HT1080 (cell line): ENCODE measurements around the gene RTN4RL1. TPM values are rescaled to one million over a fixed set of nuclear protein-coding genes. Genes with fewer than 3 reads are reported as not detected.

Experiments
- DNase-seq: peaks from one replicate; pipeline ENCODE4 v3.0.0-alpha.2; 2015; ENCODE audit warnings: low read depth
- total RNA-seq: library from RNA; depleted of rRNA; stranded (reverse); fragments of >200 nt; shearing (Covaris generic); gene quantifications from 2 replicates; pipeline ENCODE4 v1.2.3, GENCODE V29; 2014

The RTN4RL1 gene
- total RNA-seq, 1 experiment from 2014 or later: 5.6 TPM

DNA sequence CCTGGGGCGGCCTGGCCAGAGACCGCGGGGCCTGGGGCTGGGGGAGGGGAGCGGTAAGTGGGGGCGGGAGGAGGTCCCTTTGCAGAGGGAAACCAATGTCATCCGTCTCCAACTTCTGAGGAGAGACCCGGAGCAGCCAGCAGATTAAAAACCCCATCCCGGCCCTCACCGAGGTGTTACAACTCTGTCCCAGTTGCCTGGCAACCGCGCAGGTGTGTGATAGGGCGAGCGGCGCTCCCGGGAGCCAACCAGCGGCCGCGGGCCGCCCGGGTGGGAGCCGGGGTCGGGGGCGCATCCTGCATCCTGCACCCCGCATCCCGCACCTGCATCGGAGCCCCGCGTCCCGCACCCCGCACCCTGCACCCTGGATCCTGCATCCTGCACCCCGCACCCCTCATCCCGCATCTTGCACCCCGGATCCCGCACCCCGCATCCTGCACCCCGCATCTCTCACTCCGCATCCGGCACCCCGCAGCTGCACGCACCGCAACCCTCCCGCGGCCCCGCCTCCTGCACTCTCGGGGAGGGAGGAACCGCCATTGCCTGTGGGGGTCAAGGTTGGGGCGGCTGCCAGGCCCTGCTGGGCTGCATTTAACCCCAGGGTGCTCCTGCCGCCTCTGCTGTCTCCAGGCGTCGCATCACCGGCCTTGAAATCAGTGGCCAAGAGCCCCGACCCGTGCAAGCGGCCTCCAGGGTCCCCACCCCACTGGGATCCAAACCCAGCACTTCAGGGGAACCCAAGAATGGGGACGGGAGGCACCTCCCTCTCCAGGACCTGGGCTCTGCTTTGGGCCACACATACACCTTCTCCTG, 47.3 kb downstream of the RTN4RL1 start:
- DNase-seq: no peak

DNA sequence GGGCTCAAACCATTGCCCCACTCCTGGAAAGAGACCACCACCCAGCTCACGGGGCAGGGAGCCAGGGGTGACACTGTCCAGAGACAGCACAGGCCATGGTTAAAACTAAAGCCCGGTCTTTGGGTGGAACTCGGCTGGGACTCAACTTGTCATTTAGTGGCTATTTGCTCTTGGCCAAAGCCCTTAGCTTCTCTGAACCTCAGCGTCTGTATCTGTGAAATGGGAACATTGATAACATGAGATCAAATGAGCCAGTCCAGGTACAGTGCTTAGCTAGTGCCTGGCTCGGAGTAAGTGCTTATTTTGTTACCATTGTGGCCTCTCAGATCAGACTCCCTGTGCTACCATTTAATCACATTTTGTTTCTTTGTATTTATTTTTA, 48.5 kb downstream of the RTN4RL1 start:
- no peak for DNase-seq

DNA sequence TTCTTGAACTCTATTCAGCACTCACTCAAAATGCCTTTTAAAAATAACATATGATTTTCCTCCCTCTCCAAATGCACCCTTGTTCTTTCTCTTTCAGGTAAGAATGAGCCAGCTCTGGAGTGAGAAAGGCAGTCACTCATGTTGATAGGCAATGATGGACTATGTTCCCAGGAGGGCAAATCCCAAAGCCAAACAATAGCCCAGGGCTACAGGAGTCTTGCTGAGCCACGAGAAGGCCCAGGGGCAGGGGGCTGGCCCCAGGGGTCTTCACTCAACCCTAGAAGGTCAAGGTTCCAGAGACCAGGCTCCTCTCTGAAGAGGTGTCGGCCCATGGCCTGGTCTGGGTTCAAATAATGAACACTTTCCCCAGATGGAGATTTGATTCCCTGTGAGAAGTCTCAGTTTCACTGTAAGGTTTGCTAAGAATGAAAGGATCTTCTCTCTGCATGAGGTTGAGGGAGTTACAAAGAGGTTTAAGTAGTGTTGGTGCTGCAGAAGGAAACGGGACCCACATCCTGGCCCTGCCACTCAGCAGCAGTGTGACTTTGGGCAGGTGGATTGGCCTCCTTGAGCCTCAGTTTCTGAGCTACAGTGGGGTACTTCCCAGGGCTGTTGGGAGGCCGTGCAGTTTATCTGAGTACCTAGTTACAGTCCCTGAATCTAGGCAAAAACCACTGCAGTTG, 49.0 kb downstream of the RTN4RL1 start:
- no peak for DNase-seq

DNA sequence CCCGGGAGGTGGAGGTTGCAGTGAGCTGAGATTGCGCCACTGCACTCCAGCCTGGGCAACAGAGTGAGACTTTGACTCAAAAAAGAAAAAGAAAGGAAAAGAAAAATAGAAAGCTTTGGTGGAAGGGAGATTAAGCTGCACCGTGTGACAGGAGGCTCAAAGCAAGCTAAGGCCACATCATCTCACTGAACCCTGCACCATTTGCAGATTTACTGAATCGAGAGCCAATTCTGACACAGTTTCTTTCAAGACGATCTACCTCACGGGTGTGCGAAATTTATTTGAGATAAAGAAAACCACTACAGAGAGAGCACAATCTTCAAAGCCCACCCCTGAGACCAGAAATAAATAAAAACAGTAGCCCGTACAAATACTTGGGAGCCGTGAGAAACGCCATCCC, 49.6 kb downstream of the RTN4RL1 start:
- no peak for DNase-seq

DNA sequence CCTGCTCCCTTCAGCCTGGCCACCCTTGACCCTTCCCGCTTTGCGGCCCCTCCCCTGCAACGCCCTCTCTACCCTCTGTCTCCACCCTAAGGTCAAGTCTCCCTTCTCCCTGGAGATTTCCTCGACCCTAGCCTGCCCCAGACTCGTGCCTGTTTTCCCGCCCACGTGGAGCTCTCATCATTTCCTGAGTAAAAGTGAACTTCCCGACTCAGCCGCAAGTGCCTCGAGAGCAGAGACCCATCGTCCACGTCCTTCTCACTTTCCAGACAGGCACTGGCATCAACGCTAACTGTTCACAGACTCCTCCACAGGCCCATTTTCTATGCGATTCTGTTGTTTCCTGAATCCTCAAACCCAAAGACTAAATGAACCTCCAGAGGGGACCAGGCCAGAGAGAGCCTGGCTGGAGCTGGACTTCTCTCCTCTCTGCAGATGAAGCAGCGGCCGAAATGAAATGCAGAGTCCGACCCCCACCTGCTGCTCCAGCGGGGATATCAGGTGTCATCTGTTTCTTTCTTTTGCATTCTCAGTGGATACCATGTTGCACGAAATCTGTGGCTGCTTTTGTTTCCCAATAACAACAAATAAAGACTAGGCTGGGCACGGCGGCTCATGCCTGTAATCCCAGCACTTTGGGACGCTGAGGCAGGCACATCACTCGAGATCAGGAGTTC, 52.5 kb downstream of the RTN4RL1 start:
- DNase-seq: no peak

DNA sequence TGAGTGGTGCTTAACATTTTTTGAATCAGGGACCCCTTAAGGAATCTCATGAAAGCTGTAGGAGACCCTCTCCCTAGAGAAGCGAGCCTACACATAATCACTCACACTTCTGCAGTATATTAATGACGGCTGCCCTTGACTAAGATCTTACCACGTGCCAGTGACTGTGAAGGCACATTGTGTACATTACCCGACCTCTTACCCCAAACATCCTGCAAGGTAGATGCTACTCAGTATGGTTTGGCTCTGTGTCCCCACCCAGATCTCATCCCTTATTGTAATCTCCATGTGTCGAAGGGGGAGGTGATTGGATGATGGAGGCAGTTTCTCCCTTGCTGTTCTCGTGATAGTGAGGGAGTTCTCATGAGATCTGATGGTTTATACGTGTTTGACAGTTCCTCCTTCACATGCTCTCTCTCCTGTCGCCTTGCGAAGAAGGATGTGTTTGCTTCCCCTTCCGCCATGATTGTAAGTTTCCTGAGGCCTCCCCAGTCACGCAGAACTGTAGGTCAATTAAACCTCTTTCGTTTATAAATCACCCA, 54.2 kb downstream of the RTN4RL1 start:
- DNase-seq: peak; percentile 27

DNA sequence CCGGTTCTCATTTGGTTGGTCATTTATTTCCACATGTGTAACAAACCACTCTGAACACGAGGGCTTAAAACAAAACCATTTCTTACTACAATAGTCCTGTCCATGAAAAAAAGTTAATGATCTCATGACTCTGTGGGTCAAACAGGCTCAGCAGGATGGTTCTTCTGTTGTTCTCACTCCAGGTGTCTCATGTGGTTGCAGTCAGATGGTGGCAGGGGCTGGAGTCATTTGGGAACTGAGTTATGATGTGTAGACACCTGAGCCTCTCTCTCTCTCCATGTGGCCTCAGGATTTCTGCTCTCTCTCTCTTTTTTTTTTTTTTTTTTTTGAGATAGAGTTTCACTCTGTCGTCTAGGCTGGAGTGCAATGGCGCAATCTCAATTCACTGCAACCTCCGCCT, 55.4 kb downstream of the RTN4RL1 start:
- no peak for DNase-seq

DNA sequence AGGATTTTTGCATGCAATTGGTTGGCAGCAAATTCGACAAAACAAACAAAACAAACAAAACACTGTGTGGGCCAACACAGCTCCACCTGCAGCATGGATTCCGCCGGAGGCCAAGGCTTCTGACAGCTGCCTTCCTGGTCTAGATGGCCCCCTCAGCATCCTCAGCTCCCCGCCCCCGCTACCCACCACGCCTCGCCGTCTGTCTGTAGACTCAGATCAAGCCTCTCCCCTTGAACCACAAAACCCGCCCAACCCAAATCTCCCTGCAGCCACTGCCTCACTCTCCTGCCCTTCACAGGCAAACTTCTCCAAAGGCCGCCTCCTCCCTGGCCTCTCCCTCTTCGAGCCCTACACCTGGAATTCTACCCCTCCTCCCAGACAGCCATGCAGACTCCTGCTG, 57.9 kb downstream of the RTN4RL1 start:
- DNase-seq: no peak

DNA sequence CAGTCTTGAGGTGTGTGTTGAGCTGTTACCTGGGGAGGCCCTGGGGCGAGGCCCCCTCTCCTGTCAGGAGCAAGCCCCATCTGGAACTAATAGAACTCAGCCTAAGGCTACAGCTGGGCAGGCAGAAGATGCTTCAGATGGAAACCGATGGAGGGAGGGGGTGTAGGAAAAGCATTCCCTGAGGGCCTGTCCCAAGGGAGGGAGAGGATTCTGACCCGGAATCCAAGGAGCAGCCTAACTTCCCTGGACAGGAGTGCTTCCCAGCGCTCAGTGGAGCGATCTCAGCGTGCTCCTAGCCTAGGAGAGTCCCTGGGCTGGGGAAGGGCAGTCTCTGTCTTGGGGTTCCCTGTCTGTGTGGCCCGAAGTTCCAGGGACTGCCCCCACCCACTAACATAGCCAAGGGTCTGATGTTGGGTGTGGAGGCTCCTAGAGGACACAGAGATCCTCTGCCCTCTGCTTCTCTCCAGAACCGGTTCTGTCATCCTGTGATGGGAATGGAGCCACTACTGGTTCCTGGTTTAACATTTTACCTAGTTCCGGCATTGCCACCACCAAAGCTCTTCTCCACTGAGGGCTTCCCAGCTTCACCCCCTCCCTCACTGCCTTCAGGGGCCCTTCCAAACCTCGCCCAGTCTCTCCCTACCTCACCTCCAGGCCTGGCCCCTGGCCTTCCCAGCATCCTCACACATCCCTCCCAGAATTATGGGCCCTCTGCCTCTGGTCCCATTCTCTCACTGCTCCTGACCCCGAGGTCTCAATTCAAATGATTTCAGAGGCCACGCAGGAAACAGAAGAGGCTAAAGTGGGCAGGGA, 58.7 kb downstream of the RTN4RL1 start:
- DNase-seq: no peak

DNA sequence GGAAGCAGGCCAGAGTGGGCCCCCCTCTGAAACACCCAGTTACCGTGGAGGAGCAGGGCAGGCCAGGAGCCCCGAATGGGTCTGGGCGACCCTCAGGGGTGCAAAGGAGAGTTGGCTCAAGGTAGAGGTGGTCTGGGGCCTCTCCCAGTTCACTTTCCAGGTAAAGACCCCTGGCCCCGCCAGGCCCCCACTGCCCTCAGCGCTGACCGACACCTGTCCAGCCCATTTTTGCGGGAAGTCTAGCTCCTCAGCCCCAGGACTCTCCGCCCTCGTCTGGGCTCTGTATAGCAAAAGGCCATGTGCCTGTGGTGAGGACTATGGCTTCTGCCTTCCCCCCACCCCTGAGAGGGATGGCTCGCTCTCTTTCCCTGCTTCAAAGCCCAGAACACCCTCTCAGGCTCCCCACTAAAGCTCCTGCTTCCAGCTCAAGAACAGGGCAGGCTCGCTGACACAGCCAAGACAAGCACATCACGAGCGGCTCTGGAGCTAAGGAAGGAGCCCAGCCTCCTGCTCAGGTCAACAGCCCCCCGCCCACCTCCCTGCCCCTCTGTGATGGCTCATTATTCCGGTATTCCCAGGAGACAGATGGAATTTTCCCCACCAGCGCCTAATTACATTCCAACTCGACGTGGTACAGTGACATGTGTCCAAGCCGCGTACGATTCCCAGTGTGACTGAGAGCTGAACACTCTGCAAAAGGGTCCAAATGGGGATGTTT, 59.4 kb downstream of the RTN4RL1 start:
- DNase-seq: no peak

DNA sequence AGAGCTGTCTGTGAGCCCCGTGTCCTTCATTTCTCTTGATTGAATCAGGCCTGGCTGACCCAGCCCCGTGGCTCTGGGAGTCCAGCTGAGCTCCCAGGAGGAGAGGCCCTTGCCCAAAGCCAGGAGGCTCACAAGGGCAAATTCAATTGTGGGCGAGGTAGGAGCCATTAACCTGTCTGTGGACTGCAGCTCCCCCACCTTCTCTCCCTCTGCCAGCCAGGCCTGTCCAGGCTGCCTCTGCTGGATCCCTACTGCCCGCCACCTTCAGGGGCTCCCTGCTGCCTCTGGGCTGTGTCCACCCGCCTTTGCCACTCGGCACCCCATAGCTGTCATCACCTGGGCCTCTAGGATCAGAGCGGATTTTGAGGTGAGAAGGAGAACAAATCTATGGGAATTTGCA, 61.9 kb downstream of the RTN4RL1 start:
- DNase-seq: no peak

DNA sequence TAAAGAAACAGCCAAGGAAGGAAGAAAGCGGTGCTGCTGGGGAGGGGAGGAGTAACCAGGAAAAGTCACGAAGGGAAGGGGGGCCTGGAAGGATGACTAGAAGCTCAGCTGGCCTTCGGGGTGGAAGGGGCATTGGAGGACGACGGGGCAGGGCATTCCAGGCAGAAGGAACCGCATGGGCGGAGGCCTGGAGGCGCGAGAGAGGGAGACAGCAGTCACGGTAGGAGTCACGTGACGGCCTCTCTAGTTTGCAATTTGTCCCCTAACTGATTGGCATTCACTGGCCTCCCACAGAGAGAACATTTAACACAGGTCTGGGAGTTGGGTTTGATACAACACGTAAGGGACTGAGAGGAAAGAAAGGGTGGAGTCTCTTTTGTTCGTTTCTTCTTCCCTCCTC, 63.9 kb downstream of the RTN4RL1 start:
- no peak for DNase-seq

DNA sequence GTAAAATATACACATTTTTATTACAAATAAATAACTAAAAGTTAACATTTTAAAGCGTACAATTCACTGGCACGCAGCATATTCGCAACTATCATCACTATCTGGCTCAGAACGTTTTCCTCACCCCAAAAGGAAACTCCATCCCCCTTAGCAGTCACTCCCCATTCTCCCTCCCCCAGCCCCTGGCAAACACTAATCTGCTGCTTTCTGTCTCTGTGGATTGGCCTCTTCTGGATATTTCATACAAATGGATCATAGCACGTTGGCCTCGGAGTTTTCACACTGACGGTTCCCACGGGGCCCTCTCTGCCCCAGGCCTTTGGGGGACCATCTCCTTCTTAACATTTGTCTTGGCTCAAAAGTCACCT, 64.6 kb downstream of the RTN4RL1 start:
- no peak for DNase-seq

DNA sequence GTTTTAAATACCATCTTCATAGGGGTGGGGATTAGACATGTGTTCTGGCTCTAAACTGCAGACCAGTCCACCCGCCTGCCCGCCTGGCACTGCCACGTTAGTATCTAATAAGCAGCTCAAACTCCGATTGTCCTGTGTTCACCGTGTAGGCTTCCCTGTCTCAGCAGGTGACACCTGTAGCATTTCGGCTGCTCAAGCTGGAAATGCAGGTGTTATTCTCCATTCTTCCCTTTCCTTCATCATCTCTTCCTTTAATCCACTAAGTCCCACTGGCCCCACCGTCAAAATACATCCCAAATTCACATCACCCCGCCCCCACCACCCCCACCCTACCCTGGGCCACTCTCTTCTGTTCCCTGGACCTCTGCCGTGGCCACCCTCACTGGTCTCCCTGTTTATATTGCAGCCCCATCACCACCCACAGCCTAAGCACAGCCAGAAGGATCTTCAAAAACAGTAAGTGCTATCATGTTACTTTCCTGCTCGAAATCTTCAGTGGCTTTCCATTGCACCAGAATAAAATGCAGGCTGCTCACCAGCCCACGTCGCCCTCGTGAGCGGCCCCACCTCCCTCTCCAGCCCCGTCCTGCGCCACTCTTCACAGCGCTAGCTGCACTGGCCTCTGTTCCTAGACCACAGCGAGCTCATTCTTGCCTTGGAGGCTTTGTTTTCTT, 65.1 kb downstream of the RTN4RL1 start:
- no peak for DNase-seq

DNA sequence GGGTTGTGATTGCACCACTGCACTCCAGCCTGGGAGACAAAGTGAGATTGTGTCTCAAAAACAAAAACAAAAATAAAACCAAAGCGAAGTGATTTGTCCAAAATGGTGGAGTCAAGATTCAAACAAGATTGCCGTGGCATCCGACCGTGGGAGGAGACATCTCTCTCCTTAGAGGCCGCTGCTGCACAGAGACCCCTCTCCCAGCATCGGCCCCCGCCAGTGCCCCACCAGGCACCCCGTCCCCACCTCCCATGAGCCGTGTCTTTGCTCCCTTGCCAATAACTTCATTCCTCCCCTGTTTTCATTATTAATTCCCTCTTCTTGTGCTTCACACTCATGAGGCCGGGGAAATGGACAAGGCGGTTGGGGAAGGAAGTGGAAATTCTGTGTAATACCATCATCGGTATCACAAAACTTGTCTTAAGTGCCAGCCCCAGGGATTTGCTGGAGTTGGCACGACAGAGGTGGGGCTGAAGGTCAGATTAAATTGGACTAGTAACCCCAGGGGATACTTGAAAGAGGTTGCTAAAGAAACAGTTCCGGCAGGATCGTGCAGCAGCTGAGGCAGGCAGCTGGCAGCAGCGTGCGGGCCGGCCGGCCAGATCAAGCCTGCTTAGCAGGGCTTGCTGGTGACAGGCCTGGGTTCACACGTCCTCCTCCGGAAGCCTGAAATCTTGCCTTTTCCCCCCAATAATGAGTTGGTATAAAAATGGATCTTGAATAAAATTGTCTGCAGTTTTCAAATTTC, 66.8 kb downstream of the RTN4RL1 start:
- no peak for DNase-seq

DNA sequence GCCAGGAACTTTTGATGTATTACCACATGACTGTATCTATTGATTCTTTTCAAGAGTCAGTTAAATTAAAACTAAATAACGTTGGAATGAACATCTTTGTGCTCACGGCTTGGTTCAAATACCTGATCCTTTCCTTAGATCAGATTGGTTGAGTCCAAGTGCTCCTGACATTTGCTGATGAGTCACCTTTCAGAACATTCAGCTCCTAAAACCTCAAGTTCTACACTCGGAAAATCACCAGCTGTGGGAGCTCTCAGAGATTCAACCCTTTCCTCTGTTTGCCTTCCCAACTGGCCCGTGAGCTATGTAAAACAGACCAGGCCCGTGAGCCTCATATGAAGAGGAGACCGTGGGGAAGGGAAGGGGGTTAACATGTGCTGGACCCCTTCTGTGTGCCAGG, 68.1 kb downstream of the RTN4RL1 start:
- DNase-seq: peak; percentile 27

DNA sequence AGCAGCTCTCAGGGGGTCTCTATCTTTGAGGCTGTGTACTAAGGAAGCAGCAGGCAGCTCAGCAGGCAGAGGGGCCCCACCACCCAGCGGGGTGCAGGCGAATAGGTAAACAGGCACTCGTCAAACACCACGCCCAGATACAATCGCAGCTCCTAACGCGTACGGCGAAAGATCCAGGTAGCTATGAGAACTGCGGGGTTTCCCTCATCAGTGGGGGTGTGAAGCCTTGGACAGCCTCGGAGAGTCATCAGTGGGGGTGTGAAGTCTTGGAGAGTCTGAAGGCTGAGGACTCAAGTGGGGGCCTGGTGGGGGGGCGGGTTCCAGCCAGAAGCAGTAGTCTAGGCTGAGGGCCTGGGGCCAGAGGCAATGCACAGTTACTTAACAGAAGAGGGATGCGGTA, 69.0 kb downstream of the RTN4RL1 start:
- no peak for DNase-seq

DNA sequence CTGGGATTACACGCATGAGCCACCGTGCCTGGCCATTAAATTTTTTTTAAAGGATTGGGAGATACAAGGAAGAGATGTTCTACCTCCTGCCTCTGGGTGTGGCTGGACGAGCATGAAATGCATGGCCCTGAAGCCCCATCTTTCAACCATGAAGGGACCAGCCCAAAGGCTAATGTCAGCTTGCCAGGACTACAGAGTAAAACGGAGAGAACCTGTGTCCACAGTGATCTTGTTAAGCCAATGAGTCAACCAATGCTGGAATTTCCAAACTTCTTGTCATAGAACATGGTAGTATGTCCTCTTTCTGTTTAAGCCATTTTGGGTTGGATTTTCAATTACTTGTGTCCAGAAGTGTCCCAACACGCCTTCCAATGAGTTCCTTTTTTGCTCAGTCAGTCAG, 71.3 kb downstream of the RTN4RL1 start:
- no peak for DNase-seq

DNA sequence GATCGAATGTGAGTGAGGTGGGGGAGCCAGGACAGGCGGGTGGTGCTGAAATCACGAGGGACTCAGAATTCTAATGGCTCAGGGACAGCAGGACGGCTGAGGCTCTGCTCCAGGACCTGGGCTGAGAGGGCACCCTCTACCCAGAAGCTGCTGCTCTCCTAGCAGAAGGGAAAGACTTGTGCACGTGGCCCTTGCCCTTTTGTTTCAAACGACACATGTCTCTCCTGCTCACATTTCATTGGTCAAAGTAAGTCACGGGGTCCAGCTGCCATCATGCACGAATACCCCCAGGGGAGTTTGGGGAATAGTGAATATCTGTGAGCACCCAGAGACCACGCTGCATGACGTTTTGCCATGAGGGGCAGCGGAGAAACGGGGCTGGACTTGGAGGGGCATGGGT, 73.2 kb downstream of the RTN4RL1 start:
- no peak for DNase-seq
